NCI-H1436 (cell line): Measurements from ENCODE around the gene SPR.

Source experiments
- DNase-seq: peaks from one replicate; lab custom pipeline; 2025; lab: John Stamatoyannopoulos, UW

Gene SPR

GRCh38 chr2:72932045-72932740 is 45.0 kb downstream of the SPR start:
- DNase-seq = no peak

- DNase-seq = no peak
These were observed 45.6 kb downstream of the SPR start for GRCh38 chr2:72932805-72933204.

- DNase-seq = no peak
These were observed 46.0 kb downstream of the SPR start for GRCh38 chr2:72933207-72933606.

- no peak for DNase-seq
These were observed 46.5 kb downstream of the SPR start for GRCh38 chr2:72933646-72934151.

- no peak for DNase-seq
These were observed 47.7 kb downstream of the SPR start for GRCh38 chr2:72934683-72935610.

GRCh38 chr2:72935611-72935957 is 48.4 kb downstream of the SPR start:
- no peak for DNase-seq

- DNase-seq = no peak
These were observed 49.6 kb downstream of the SPR start for GRCh38 chr2:72936660-72937355.

- DNase-seq = no peak
These were observed 50.1 kb downstream of the SPR start for GRCh38 chr2:72937356-72937669.

GRCh38 chr2:72938455-72938854 is 51.2 kb downstream of the SPR start:
- DNase-seq = no peak

GRCh38 chr2:72940361-72940760 is 53.2 kb downstream of the SPR start:
- no peak for DNase-seq

GRCh38 chr2:72940786-72941185 is 53.6 kb downstream of the SPR start:
- no peak for DNase-seq
